HEK293 (cell line): ENCODE data around the gene METTL16.

Experiments
- BCL6B ChIP-seq: fragments of 450-650 bp; formaldehyde crosslinking; IDR thresholded peaks from 2 replicates; pipeline ENCODE4 v1.5.1; 2017; ENCODE audit warnings: missing biosample characterization, missing genetic modification characterization
- GFI1B ChIP-seq: fragments of 450-650 bp; formaldehyde crosslinking; IDR thresholded peaks from 2 replicates; pipeline ENCODE4 v1.5.1; 2016; ENCODE audit warnings: missing biosample characterization, missing genetic modification characterization
- GLIS1 ChIP-seq: fragments of 450-650 bp; formaldehyde crosslinking; IDR thresholded peaks from 2 replicates; pipeline ENCODE4 v1.5.1; 2016; ENCODE audit warnings: missing biosample characterization, missing genetic modification characterization
- HIC1 ChIP-seq: fragments of 450-650 bp; formaldehyde crosslinking; IDR thresholded peaks from 2 replicates; pipeline ENCODE4 v1.5.1; 2016; ENCODE audit warnings: missing biosample characterization, missing genetic modification characterization
- IKZF3 ChIP-seq: fragments of 450-650 bp; IDR thresholded peaks from 2 replicates; pipeline ENCODE4 v1.5.0; 2018; ENCODE audit warnings: missing biosample characterization, mild to moderate bottlenecking, missing genetic modification characterization, moderate library complexity
- KLF8 ChIP-seq: fragments of 450-650 bp; formaldehyde crosslinking; IDR thresholded peaks from 2 replicates; pipeline ENCODE4 v1.5.1; 2016; ENCODE audit warnings: missing biosample characterization, missing genetic modification characterization
- OSR2 ChIP-seq: fragments of 450-650 bp; formaldehyde crosslinking; IDR thresholded peaks from 2 replicates; pipeline ENCODE4 v1.5.1; 2016; ENCODE audit warnings: missing biosample characterization, missing genetic modification characterization
- PRDM2 ChIP-seq: fragments of 450-650 bp; formaldehyde crosslinking; IDR thresholded peaks from 2 replicates; pipeline ENCODE4 v1.5.1; 2016; ENCODE audit warnings: missing biosample characterization, missing genetic modification characterization, borderline replicate concordance
- SP3 ChIP-seq: fragments of 450-650 bp; formaldehyde crosslinking; IDR thresholded peaks from 2 replicates; pipeline ENCODE4 v1.5.1; 2016; ENCODE audit warnings: missing biosample characterization, missing genetic modification characterization
- SP7 ChIP-seq: fragments of 450-650 bp; formaldehyde crosslinking; IDR thresholded peaks from 2 replicates; pipeline ENCODE4 v1.5.1; 2016; ENCODE audit warnings: missing biosample characterization, missing genetic modification characterization
- TRIM28 ChIP-seq: IDR thresholded peaks from 2 replicates; pipeline ENCODE4 v1.6.1; 2011; ENCODE audit warnings: low read length, control low read depth, borderline replicate concordance
- YY1 ChIP-seq: fragments of 450-650 bp; formaldehyde crosslinking; IDR thresholded peaks from 2 replicates; pipeline ENCODE4 v1.5.1; 2018; ENCODE audit warnings: missing biosample characterization, missing genetic modification characterization
- ZBTB17 ChIP-seq: fragments of 450-650 bp; formaldehyde crosslinking; IDR thresholded peaks from 2 replicates; pipeline ENCODE4 v1.5.1; 2016; ENCODE audit warnings: missing biosample characterization, missing genetic modification characterization
- ZFHX2 ChIP-seq: fragments of 450-650 bp; formaldehyde crosslinking; conservative IDR thresholded peaks from 2 replicates; pipeline ENCODE4 v1.5.1; 2016; ENCODE audit warnings: missing biosample characterization, missing genetic modification characterization
- ZNF133 ChIP-seq: fragments of 450-650 bp; formaldehyde crosslinking; IDR thresholded peaks from 2 replicates; pipeline ENCODE4 v1.5.1; 2016; ENCODE audit warnings: missing biosample characterization, missing genetic modification characterization
- ZNF138 ChIP-seq: fragments of 450-650 bp; formaldehyde crosslinking; IDR thresholded peaks from 2 replicates; pipeline ENCODE4 v1.5.1; 2016; ENCODE audit warnings: missing biosample characterization, missing genetic modification characterization, borderline replicate concordance
- ZNF169 ChIP-seq: fragments of 450-650 bp; formaldehyde crosslinking; IDR thresholded peaks from 2 replicates; pipeline ENCODE4 v1.5.1; 2016; ENCODE audit warnings: missing biosample characterization, missing genetic modification characterization
- ZNF211 ChIP-seq: fragments of 450-650 bp; formaldehyde crosslinking; IDR thresholded peaks from 2 replicates; pipeline ENCODE4 v1.5.1; 2016; ENCODE audit warnings: low read depth, missing biosample characterization, missing genetic modification characterization
- ZNF248 ChIP-seq: fragments of 450-650 bp; formaldehyde crosslinking; IDR thresholded peaks from 2 replicates; pipeline ENCODE4 v1.5.1; 2017; ENCODE audit warnings: missing biosample characterization, missing genetic modification characterization
- ZNF26 ChIP-seq: fragments of 450-650 bp; formaldehyde crosslinking; IDR thresholded peaks from 2 replicates; pipeline ENCODE4 v1.5.1; 2016; ENCODE audit warnings: missing biosample characterization, missing genetic modification characterization
- ZNF311 ChIP-seq: fragments of 450-650 bp; formaldehyde crosslinking; IDR thresholded peaks from 2 replicates; pipeline ENCODE4 v1.5.1; 2017; ENCODE audit warnings: missing biosample characterization, missing genetic modification characterization, borderline replicate concordance
- ZNF433 ChIP-seq: fragments of 450-650 bp; formaldehyde crosslinking; IDR thresholded peaks from 2 replicates; pipeline ENCODE4 v1.5.1; 2016; ENCODE audit warnings: missing biosample characterization, missing genetic modification characterization, low read depth
- ZNF473 ChIP-seq: fragments of 450-650 bp; formaldehyde crosslinking; IDR thresholded peaks from 2 replicates; pipeline ENCODE4 v1.5.1; 2017; ENCODE audit warnings: missing biosample characterization, missing genetic modification characterization
- ZNF561 ChIP-seq: fragments of 450-650 bp; IDR thresholded peaks from 2 replicates; pipeline ENCODE4 v1.5.1; 2018; ENCODE audit warnings: missing biosample characterization, missing genetic modification characterization, borderline replicate concordance
- ZNF571 ChIP-seq: fragments of 450-650 bp; formaldehyde crosslinking; IDR thresholded peaks from 2 replicates; pipeline ENCODE4 v1.5.0; 2017; ENCODE audit warnings: missing biosample characterization, missing genetic modification characterization
- ZNF645 ChIP-seq: fragments of 450-650 bp; formaldehyde crosslinking; IDR thresholded peaks from 2 replicates; pipeline ENCODE4; 2016; ENCODE audit warnings: missing biosample characterization, missing genetic modification characterization
- ZNF670 ChIP-seq: fragments of 450-650 bp; formaldehyde crosslinking; IDR thresholded peaks from 2 replicates; pipeline ENCODE4 v1.5.1; 2016; ENCODE audit warnings: missing biosample characterization, missing genetic modification characterization, low read depth

The METTL16 gene

GRCh38 chr17:2396568-2397246 is 115.0 kb downstream of the METTL16 start (continued):
- TF ChIP-seq ZNF645 (tag by site-specific recombination) (no peak), ZNF169 (tag by site-specific recombination) (no peak), BCL6B (tag by site-specific recombination) (no peak), TRIM28 (0 out of 2 replicates have a peak, but pooled peaks have one; percentile 61), HIC1 (tag by site-specific recombination) (peak; percentile 79), SP3 (tag by site-specific recombination) (peak; percentile 88), ZNF433 (tag by site-specific recombination) (no peak), IKZF3 (peak; percentile 99), ZNF26 (no peak), PRDM2 (tag by site-specific recombination) (no peak), ZBTB17 (tag by site-specific recombination) (0 out of 2 replicates have a peak, but pooled peaks have one; percentile 59), ZNF311 (tag by site-specific recombination) (no peak), YY1 (tag by site-specific recombination) (no peak), ZNF133 (tag by site-specific recombination) (no peak), ZNF248 (tag by site-specific recombination) (no peak), ZNF571 (tag by site-specific recombination) (no peak), OSR2 (peak; percentile 50), ZFHX2 (peak; percentile 85), SP7 (peak; percentile 70), ZNF138 (tag by site-specific recombination) (no peak), GLIS1 (tag by site-specific recombination) (peak; percentile 98), ZNF670 (no peak), ZNF473 (no peak), KLF8 (tag by site-specific recombination) (peak; percentile 88), ZNF561 (tag by site-specific recombination) (peak; percentile 49; the same call in 1 of the 2 replicates), GFI1B (no peak), ZNF211 (tag by site-specific recombination) (no peak)
